ENCODE results near the gene PLCL2.

Gene PLCL2

GRCh38 chr3:17054982-17055343 is 170.2 kb downstream of the PLCL2 start:
- no peak overlapping the region for H3K4me3 ChIP-seq (ENCODE audit: low read depth, low read length)
- DNase-seq (ENCODE audit: low read depth), result no peak

DNA sequence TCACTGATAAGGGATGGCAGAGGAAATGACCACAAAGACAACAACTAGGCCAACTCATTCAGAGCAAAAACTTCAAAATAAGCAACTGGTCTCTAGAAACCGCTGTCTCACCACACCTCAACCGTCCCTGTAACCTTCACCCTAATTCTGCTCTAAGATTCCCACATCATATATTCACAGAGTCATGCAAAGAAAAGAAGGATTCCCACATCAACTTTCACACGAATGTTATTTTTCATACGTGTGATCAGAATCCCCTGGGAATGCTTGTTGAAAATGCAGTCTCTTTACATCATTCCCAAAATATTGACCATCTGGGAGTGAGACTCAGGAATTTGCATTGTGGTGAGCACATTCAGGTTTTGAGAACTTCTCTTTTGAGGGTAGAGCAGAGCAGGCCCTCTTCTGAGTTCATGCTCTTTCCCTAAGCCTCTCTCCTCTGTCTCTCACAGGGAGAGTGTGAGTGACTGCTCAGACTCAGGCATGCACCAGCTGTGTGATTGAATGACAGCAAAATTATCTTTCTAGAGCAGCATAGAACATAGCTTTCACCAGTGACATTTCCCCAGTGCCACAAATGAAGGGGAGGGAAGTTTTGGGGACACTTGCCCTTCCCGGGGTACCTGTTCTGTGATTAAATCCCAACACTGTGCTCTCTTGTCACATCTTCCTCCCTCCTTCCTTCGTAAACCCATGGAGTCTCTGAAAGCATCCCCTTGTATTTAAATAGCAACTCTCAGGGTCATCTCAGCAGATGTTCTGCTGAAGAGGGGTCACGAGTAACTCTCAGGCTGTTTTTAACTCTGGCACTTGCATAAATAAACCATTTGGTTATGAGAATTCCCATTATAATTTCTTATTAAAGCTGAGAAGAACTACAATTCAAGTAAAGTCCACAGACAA is 170.9 kb downstream of the PLCL2 start:
- DNase-seq (ENCODE audit: low read depth), result peak; percentile 84

GRCh38 chr3:17057321-17057720 is 172.6 kb downstream of the PLCL2 start:
- no peak overlapping the region for H3K4me3 ChIP-seq (ENCODE audit: low read depth, low read length)
- DNase-seq (ENCODE audit: low read depth), result peak; percentile 49

More for the DNA sequence above, 170.9 kb downstream of the PLCL2 start:
- no peak overlapping the region for H3K4me3 ChIP-seq (ENCODE audit: low read depth, low read length)

DNA sequence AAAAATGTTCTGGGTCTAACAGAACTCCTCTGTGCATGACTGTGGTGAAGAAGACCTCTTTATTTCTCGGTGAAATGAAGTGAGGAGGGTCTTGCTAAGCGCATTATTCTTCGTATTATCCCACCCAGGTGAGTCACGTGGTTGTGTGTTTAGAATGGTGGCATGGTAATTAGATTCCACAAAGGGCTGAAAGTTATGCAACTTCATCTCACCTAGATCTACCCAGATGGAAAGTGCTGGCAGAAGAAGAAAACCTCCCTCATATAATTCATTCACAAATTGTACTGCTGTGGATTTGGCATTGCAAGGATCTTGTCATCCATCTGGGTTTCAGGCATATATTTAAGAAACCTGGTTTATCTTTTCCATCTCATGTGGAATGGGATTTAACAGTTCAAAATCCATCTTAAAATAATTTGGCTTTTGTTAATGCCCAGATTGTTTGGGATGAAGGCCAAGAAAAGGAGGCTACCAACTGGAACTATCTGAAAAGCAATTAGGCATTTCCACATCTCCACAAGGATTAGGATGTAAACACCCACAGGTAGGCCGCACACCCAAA is 175.3 kb downstream of the PLCL2 start:
- no peak overlapping the region for H3K4me3 ChIP-seq (ENCODE audit: low read depth, low read length)
- no peak for DNase-seq (ENCODE audit: low read depth)

DNA sequence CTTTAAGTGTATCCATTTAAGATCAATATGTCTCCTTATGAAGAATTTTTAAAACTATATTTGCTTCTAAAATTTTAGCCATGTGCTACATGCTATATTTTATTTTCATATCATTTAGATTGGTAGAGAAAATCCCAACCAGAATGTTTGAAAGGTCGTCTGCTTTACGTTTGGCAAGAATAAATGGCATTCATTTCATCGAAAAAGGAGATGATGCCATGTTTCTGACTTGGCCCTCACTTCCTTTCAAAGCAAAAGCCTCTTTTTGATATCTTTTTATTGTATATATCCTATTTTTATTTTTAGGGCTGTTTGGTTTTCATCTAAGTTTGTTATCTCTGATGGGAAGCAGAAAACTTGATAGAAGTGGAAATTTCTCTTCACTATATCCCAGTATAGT is 176.2 kb downstream of the PLCL2 start:
- no peak for DNase-seq (ENCODE audit: low read depth)
- no peak overlapping the region for H3K4me3 ChIP-seq (ENCODE audit: low read depth, low read length)

GRCh38 chr3:17062736-17063135 is 178.0 kb downstream of the PLCL2 start:
- DNase-seq (ENCODE audit: low read depth), result no peak
- H3K4me3 ChIP-seq (ENCODE audit: low read depth, low read length), result no peak overlapping the region

- H3K4me3 ChIP-seq (ENCODE audit: low read depth, low read length), result no peak overlapping the region
- DNase-seq (ENCODE audit: low read depth), result no peak
These were observed 178.8 kb downstream of the PLCL2 start for GRCh38 chr3:17063596-17063995.

DNA sequence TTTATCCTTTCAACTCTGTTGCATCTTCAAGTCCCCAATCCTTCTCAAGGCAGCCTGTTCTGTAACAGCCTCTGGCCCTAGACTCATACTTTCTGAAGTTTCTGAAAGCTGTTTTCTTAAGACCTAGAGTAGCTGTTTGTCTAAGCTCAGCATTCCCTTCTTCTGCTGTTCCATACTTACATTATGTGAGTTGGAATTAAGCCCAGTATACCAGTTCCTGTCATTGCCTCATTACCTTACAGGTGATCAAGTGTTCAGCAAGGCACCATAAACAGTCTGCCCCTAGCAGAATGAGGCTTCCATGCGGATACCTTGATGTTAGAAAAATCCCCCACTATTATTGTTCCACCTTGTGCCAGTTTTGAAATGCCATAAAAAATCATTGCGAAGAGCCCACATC is 180.6 kb downstream of the PLCL2 start:
- no peak for DNase-seq (ENCODE audit: low read depth)
- H3K4me3 ChIP-seq (ENCODE audit: low read depth, low read length), result no peak overlapping the region

- no peak for DNase-seq (ENCODE audit: low read depth)
- H3K4me3 ChIP-seq (ENCODE audit: low read depth, low read length), result no peak overlapping the region
These were observed 181.1 kb downstream of the PLCL2 start for GRCh38 chr3:17065881-17066280.

- H3K4me3 ChIP-seq (ENCODE audit: low read depth, low read length), result no peak overlapping the region
- DNase-seq (ENCODE audit: low read depth), result no peak
These were observed 185.0 kb downstream of the PLCL2 start for GRCh38 chr3:17069754-17070153.

- no peak overlapping the region for H3K4me3 ChIP-seq (ENCODE audit: low read depth, low read length)
- DNase-seq (ENCODE audit: low read depth), result peak; percentile 51
These were observed 185.6 kb downstream of the PLCL2 start for GRCh38 chr3:17070161-17070959.

GRCh38 chr3:17074559-17074958 is 189.8 kb downstream of the PLCL2 start:
- DNase-seq (ENCODE audit: low read depth), result no peak
- H3K4me3 ChIP-seq (ENCODE audit: low read depth, low read length), result no peak overlapping the region

DNA sequence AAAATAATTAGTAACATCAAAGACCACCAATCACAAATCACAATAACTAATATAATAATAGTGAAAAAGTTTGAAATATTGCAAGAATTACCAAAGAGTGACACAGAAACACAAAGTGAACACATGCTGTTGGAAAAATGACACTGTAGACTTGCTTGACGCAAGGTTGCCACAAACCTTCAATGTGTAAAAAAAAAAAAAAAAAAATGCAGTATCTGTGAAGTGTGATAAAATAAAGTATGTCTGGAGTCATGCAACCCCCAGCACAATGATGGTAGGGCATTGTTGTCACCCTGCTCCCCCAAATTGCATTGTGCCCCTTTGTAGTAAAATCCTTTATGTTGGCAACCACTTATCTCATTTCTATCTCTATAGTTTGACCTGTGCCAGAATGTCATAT is 190.6 kb downstream of the PLCL2 start:
- no peak overlapping the region for H3K4me3 ChIP-seq (ENCODE audit: low read depth, low read length)
- DNase-seq (ENCODE audit: low read depth), result no peak

GRCh38 chr3:17075907-17076306 is 191.2 kb downstream of the PLCL2 start:
- no peak overlapping the region for H3K4me3 ChIP-seq (ENCODE audit: low read depth, low read length)
- no peak for DNase-seq (ENCODE audit: low read depth)

DNA sequence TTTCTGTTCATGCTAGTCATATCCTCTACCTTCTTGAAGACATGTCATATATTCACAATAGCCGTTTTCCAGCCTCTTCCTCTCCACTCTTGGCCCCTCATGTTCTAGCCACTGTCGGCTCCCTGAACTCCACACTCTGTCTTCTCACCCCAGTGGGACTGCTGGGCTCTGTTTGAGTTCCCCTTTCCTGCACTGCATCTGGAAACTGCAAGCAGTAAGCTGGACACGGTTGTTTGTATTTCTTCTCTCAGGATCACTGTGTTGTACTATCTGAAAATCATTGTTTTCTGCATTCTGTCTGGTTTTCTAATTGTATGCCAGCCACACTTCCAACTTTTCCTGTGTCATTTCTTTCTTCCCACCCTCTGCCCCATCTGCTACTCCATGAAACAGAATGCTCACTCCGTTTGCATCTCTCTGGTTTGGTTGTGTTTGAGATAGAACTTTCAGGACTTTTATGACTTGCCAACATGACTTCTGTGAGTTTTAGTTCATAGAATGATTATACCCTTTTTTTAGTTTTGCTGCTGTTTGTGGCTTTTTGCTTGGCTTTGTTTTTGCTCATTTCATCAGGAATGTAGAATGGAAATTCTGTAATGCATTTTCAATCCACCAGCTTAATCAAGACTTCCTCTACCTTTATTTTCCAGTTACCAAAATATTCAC is 192.3 kb downstream of the PLCL2 start:
- DNase-seq (ENCODE audit: low read depth), result no peak
- H3K4me3 ChIP-seq (ENCODE audit: low read depth, low read length), result no peak overlapping the region

DNA sequence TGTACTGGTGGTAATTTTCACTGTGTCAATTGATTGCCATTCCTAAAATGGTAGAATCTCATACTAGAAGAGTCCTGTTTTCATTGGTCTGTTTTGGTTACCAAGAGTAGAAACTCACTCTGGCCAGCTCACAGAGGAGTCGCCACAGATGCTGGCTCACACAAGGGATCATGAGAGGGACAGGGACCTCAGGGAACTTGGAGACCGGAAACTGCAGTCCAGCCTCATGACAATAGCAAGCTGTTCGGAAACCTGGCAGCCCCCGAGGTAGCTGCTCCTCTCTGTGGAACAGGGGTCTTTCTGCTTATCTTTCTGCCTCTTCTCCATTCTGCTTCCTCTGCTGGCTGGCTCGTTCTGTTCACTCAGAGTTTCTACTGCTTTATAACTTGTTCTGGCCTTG is 192.9 kb downstream of the PLCL2 start:
- no peak overlapping the region for H3K4me3 ChIP-seq (ENCODE audit: low read depth, low read length)
- no peak for DNase-seq (ENCODE audit: low read depth)

DNA sequence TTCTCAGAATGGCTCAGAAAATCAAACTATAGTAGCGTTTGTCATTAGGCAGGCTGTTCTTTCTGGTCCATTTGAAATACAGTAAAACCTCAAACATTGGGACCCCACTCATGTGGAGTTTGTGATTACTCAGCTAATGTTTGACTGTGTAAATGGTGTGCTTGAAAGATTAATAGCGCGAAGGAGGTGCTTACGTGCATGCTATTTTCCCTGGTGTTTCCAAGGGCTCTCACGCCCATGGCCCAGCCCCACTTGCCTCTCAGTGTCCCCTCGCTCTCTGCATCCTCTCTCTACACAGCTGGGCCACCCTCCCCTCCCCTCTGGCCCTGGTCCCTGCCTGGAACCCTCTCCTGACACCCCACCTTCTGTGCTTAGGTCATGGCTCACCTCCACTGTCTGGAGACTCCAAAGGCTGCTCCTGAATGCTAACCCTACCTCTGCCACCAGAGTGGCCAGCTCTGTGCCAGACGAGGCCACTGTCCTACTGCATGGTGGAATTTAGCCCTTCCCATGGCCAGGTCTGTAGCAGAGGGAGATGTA is 194.2 kb downstream of the PLCL2 start:
- H3K4me3 ChIP-seq (ENCODE audit: low read depth, low read length), result no peak overlapping the region
- DNase-seq (ENCODE audit: low read depth), result no peak

- DNase-seq (ENCODE audit: low read depth), result no peak
These were observed 195.2 kb downstream of the PLCL2 start for GRCh38 chr3:17079933-17080332.

DNA sequence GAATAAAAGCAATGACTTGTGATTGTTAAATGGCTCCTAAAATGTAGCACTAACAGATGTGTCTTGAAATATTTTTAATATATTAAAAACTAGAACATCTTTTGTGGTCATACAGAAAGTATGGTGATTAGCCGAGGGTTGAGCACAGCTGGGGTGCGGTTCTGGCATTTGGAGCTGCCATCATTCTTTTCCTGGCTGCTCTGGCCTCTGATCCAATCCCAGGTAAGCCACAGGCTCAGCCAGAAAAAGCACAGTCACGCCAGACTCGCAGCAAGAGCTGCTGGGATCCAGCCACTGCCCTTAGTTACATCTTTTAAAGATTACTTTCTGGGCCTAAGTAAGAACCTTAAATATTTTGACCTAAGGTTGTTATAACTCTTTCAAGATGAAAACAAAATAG is 196.8 kb downstream of the PLCL2 start:
- no peak overlapping the region for H3K4me3 ChIP-seq (ENCODE audit: low read depth, low read length)
- DNase-seq (ENCODE audit: low read depth), result no peak

More at GRCh38 chr3:17079933-17080332, 195.2 kb downstream of the PLCL2 start:
- H3K4me3 ChIP-seq (ENCODE audit: low read depth, low read length), result no peak overlapping the region

GRCh38 chr3:17087509-17087908 is 202.8 kb downstream of the PLCL2 start:
- DNase-seq (ENCODE audit: low read depth), result no peak
- H3K4me3 ChIP-seq (ENCODE audit: low read depth, low read length), result no peak overlapping the region

Measured in skeletal muscle cell (primary cell).